ENCODE data around the gene AP2B1.
"Not testable (repeated sequence)": the region's sequence is repeated elsewhere in the genome, so short reads cannot be mapped to it uniquely, and the experiment has no call there.

The AP2B1 gene

GRCh38 chr17:35578197-35578928, 8.8 kb upstream of the AP2B1 start, which contains the start of gene PEX12:
PEX12 (minus strand) TSS chr17:35578571; CDS start chr17:35578021, 550 bp downstream.
- DNase-seq = peak; percentile 95

GRCh38 chr17:35578929-35579432, 8.1 kb upstream of the AP2B1 start:
- DNase-seq = no peak

GRCh38 chr17:35584061-35584460, 3.1 kb upstream of the AP2B1 start:
- DNase-seq = no peak

- peak; percentile 45 for DNase-seq
These were observed 501 bp upstream of the AP2B1 start for GRCh38 chr17:35586569-35587073.

GRCh38 chr17:35588196-35588920, 1.2 kb downstream of the AP2B1 start:
- peak; percentile 24 for DNase-seq

- no peak for DNase-seq
These were observed 8.9 kb downstream of the AP2B1 start for GRCh38 chr17:35596072-35596471.

- no peak for DNase-seq
These were observed 9.6 kb downstream of the AP2B1 start for GRCh38 chr17:35596530-35597233.

GRCh38 chr17:35597604-35598003, 10.5 kb downstream of the AP2B1 start:
- DNase-seq = no peak

- no peak for DNase-seq
These were observed 16.6 kb downstream of the AP2B1 start for GRCh38 chr17:35603674-35604073.

GRCh38 chr17:35605678-35606077, 18.6 kb downstream of the AP2B1 start:
- DNase-seq = no peak

GRCh38 chr17:35607239-35607847, 20.2 kb downstream of the AP2B1 start:
- DNase-seq = no peak

GRCh38 chr17:35609831-35610230, 22.7 kb downstream of the AP2B1 start:
- DNase-seq = no peak

GRCh38 chr17:35610746-35611145, 23.6 kb downstream of the AP2B1 start:
- not testable (repeated sequence) for DNase-seq

GRCh38 chr17:35612924-35613521, 25.9 kb downstream of the AP2B1 start:
- DNase-seq = peak; percentile 67

GRCh38 chr17:35614810-35615209, 27.7 kb downstream of the AP2B1 start:
- no peak for DNase-seq

- DNase-seq = no peak
These were observed 29.4 kb downstream of the AP2B1 start for GRCh38 chr17:35616536-35616935.

- DNase-seq = no peak
These were observed 30.4 kb downstream of the AP2B1 start for GRCh38 chr17:35617505-35617904.

GRCh38 chr17:35618628-35619027, 31.5 kb downstream of the AP2B1 start:
- DNase-seq = no peak

- no peak for DNase-seq
These were observed 34.6 kb downstream of the AP2B1 start for GRCh38 chr17:35621768-35622167.

- DNase-seq = no peak
These were observed 40.3 kb downstream of the AP2B1 start for GRCh38 chr17:35627417-35627816.

- no peak for DNase-seq
These were observed 43.5 kb downstream of the AP2B1 start for GRCh38 chr17:35630530-35631148.

GRCh38 chr17:35641032-35641431, 53.9 kb downstream of the AP2B1 start:
- DNase-seq = no peak
